T-helper 1 cell (primary cell): ENCODE data around the gene RBPJL.

ENCODE experiments used
- DNase-seq, 5 donors: peaks; one replicate each; pipeline ENCODE4 v3.0.0-alpha.2; 2012 to 2020

RBPJL gene

DNA sequence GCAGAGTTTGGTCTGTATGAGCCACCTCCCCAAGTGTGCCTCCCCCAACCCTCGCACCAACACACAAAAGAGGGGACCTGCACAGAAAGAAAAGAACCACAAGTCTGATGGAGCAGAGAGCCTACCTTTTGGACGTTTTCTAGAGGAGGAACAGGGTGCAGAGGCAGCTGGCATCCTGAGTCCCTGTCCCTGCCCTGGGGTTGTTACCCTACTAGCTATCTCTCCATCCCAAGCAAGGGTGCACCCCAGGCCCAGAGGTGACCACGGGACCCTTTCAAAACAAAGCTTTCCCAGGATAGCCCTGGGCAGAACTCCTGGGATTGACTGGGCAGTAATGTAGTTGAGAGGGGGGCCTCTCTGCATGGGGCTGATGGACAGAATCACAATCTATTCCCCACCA, 11.2 kb downstream of the RBPJL start:
- DNase-seq, result no peak

DNA sequence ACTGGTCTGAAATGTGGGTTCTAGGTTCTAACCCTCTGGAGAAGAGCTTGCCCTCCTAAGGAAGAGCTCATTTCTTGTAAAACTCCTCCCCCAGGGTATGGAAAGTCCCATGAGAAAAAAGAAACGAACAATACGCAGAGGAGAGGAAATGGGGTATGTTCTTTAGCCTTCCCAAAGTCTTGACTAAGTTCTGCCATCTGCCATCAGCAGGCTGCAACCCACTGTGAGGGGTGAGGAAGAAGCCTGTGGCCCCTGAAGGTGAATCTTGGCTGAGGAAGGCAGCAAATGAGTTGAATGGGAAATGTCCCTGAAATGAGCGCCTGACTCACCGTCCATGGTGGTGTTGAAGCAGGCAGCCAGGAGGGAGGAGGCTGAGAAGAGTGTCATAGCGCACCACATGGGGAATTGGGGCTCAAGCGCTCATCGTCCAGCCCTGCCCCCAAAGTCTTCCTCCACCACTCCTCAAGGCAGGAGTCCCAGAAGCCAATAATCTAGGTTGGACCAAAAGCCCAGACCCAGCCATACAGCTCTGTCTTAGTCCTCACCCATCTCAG, 11.8 kb downstream of the RBPJL start:
- peak in 1 of 5 donors; percentile 43 for DNase-seq

DNA sequence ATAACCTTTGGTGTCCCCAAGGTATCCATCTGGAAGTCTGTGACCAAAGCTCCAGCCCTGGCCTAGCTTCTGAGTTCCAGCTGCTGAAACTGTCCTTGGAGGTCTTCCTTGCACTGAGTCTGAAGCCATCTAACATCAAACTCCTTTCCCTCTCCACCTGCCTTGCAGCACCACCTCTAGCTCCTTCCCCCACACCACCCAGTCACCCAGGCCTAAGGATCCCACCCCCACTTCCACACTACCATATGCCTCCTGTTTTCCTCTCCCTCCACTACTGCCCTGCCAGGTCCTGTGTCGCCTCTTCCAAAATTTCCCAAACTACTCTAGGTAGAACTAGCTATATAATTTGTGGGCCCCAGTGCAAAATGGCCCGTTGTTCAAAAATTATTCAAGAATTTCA, 12.3 kb downstream of the RBPJL start:
- DNase-seq, result no peak

DNA sequence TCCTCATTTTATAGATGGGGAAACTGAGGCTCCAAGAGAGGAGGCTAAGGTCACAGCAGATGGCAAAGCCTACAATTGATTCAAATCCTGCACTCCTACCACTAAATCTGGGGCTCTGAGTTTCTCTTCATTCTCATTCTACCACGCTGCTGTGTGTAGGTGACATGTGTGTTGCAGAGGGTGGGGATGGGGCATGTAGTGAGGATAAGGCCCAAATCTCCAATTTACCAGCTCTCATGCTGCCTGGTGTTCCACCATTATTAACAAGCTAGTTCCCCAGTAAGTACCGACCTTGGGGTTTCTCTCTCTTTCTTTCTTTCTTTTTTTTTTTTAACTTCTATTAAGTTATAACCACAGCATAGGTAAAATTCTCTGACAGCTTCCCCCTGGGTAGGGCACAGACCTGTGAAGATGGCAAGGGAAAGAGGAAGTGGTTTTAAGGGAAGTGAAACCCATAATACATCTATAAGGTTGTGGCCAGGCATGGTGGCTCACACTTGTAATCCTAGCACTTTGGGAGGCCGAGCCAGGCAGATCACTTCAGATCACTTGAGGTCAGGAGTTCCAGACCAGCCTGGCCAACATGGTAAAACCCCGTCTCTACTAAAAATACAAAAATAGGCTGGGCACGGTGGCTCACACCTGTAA, 14.4 kb downstream of the RBPJL start:
- DNase-seq, result peak in 1 of 5 donors; percentile 68

DNA sequence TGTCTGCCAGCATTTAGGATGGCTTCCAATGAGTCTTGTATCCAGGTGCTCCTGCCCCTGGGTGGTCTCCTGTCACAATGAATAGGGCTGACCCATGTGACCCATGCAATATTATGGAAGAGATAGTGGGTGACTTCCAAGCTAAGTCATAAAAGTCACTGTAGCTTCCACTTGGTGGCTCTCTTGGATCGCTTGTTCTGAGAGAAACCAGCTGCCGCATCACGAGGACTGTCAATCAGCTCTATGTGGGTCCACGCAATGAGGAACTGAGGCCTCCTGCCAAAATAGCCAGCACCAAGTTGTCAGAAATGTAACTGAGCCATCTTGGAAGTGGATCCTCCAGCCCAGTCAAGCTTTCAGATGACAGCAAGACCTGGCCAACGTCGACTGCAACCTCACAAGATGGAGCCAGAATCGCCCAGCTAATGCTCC, 16.3 kb downstream of the RBPJL start:
- DNase-seq, result no peak

DNA sequence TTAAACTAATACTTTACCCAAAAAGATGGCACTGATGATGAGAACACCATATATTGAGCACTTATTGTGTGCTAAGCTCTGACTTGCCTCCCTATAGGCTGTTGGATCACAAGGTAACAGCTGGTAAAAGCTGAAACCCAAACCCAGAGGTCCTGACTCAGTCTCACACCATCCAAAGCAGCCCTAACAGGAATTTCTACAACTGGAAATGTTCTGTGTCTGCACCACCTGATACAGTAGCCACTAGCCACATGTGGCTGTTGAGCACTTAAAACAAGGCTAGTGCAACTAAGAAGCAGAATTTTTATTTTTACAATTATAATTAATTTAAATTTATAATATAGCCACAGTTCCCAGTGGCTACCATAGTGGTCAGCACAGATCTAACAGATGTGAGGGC, 17.1 kb downstream of the RBPJL start:
- no peak for DNase-seq

DNA sequence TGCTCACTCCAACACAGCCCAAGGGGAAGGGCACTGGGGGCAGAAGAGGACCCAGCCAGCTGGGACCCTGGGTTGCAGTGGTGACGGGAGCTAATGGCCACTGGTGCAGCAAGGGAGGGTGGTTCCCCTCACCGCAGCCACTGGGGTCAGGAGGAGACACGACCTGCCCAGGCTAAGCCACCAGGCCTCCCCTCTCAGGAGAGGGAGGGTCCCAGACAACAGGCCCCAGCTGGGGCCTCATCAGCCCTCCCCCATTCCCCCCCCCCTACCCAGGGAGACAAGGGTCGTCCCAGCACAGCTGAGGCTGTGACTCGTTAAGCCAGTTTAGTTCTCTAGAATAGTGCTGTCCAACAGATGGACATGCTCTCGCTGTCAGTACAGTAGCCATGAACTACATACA, 18.7 kb downstream of the RBPJL start:
- DNase-seq, result no peak

DNA sequence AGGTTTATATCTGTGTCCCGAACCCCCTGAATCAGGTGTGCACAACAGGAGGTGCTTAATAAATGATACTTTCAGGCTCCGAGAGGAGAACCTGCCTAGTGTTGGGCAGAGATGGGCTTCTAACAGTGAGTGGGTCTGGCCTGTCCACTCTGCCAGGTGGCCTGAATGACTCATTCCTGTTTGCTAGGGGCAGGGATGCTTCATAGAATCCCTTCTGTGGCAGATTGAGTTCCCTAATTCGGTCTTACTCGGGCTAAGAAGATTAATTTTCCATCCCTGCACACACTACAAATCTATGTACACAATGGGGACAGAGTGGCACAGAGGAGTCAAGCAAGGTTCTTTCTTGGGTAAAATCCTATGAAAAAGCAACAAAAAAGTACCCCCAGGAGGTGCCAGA, 21.8 kb downstream of the RBPJL start:
- no peak for DNase-seq

DNA sequence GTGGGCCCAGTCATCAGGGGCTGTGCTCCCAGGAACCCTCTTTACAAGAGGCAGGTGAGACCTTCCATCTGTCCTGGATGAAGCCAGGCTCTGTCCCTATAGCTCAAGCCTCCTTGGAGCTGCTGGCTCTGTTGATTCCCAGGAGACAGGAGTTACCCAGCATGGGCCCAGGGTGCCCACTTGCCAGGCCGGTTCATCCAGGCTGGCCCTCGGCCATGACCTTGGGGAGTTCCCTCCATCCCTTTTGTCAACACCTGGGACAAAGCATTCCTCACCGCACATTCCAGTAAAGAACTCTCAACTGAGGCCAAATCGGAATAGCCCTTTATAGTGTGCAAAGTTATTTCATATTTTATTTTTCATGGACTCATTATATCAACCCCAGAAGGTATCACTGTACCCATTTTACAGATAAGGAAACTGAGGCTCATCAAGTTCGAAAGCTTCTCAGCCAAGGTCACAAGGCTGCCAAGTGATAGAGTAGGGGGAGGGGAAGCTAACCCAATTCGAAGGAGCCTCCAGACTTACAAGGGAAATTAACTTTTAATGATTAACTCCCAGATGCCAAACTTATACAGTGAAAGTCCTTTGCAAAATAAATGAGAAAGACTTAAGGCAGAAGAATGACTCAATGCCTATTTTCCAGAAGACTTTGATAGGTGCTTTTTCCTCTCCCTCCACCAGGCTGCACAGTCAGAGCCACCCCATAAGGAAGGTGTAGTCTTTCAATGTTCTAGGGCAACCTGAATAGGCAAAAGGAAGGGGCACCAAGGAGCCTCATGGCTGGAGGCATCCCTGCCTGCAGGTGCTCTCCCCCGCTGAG, 23.1 kb downstream of the RBPJL start:
- no peak for DNase-seq

DNA sequence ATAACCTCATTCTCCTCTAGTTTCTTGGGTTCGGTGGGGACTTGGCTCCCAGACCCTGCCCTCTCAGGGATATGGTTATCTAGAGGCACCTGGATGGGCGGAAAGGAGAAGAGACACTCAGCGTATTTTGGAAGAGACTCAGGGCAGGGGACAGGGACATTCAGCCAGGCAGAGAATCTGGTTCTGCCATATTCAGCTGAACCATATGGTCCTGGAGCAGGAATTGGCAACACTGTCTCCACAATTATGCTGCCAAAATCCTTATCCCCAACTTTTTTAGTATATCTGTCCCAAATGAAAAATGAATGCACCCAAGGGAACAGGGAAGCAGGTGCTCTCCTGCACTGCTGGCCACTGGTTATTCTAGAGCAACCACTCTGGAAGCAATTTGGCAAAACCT, 23.8 kb downstream of the RBPJL start:
- no peak for DNase-seq

DNA sequence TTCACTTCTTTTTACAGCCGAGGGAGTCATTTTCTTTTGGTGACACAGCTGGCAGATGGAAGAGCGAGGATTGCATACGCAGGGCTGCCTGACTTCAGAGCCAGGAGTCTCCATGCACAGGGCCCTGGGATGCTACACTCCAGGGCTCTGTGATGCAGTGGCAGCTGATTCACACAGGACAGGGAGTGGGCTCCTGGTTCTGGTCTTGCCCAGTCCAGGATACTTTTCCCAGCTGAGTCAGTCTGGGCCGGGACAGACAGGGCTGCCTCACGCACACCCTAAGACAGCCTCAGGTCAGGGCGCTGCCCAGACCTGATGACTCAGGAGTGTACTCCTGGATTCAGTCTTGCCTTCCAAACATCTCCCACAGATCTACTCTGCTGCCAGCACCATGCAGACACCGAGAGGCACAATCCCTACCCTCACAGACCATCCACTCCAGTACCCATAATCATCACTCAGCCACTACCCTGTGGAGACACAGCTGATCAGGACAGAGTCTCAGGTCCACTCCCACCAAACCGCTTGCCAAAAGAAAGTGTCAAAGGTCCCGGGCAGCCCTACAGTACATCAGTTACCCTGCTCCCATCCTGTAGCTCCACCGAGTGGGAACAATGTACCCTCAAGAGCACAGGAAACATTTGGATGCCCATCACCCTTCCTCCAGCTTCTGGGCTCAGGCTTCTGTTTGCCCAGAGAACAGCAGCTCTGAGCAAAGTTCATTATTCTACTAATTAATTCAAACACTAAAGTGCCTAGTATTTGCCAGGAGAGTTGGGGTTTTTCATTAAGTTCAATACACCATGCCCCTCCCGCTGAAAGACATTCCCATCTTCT, 30.1 kb downstream of the RBPJL start:
- DNase-seq, result no peak

DNA sequence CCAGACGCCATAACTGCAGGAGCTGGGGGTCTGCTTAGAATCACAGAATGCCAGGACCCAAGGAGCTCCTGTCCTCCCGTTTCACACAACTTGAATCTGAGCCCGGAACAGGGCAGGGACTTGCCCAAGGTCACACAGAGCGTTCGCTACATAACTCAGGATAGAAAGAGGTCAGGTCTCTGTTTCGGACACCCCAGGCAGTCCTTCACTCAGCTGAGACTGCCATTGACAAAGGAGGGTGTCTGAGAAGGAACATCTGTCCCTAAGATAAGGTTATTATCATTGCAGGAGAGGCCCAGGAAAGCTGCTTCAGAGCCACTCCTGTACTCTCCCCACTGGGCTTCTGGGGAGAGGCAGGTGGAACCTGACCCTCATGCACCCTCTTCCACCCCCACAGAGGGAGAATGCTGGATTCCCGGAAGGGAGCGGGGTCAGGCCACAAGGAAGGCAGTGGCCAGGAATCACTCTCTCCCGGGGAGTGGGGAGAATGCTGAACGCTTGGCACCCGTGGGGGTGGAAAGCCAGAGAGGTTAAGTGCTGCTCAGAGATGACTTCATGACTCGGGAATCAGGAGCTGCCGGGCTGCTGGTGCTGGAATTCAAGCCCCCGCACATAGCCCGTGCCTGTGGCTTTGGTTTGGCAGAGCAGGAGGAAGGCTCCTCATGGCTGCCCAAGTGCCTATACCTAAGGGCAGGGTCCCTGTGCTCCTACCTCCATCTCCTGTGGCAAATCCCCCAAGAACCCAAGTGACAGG, 30.9 kb downstream of the RBPJL start:
- no peak for DNase-seq

DNA sequence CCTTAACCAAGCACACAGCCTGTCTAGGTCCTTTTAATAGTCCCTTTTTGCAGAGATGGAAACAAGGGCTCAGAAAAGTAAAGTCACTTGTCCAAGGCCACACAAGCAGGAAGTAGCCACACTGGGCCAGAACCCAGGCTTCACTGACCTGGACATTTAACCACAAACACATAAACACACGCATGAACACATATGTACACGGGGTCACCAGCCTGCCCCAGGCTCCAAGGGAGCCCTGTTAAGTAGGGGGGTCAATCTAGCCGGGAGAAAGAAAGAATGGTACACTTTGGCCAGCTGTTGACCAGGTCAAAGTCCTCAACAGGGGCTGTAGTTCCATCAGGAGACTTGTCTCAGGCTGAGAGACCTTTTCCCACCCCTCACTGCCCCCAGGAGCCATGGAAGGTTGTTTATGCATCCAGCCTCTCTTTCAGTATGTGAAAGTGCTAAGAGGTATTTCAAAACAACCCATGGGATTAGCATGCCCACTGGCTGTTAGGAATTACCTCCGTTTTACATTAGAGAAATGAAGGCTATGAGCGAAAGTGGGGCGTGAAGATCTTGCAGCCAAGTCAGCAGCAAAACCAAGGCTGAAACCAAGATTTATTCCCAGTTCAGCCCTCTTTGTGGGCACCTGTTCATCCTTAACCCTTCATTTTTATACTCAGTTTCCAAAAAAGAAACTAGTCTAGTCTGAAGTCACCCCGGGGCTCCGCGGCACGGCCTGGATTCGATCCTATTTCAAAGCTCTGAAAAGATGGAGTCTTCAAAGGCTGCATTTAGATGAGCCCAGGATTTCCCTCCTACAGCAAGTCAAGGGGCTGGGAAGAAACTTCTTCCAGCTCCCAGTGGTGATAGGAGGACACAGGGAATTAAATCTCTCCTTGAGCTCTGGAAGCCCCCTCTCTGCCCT, 31.7 kb downstream of the RBPJL start:
- DNase-seq, result no peak

DNA sequence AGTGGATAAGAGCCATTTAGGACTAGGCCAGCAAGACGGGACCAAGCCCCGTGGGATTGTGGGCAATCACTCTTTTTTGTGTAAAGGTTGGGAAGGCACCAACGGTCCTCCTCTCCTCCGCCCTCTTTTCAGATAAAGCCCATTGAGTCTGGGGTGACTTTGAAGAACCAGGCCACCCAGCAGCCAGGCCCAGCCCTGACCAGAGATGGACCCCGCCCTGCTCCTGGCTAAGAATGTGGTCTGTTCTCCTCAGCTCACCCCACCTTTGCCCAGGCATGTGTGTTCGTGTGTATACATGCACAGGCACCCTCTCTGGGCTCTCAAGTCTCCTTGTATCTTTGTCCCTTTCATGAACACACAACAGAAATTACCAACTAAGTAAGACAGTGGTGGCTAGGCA, 32.4 kb downstream of the RBPJL start:
- no peak for DNase-seq

DNA sequence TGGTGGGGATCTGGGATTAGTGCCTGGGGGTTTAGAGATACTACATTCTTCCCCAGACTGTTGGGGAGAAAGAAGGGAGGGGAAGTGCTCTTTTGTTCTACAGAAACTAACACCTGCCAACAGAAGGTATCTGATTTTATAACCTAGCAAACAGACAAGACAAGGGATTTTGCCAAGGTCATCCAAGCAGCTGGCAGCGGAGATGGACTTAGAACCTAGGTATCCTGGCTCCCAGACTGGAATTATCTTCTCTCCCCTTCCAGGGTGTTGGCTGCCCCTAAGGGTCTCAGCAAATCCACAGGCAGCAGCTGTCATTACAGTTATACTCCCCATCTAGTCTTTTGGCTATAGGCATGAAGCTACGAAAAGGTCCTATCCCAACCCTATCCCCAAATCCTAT, 33.2 kb downstream of the RBPJL start:
- no peak for DNase-seq

DNA sequence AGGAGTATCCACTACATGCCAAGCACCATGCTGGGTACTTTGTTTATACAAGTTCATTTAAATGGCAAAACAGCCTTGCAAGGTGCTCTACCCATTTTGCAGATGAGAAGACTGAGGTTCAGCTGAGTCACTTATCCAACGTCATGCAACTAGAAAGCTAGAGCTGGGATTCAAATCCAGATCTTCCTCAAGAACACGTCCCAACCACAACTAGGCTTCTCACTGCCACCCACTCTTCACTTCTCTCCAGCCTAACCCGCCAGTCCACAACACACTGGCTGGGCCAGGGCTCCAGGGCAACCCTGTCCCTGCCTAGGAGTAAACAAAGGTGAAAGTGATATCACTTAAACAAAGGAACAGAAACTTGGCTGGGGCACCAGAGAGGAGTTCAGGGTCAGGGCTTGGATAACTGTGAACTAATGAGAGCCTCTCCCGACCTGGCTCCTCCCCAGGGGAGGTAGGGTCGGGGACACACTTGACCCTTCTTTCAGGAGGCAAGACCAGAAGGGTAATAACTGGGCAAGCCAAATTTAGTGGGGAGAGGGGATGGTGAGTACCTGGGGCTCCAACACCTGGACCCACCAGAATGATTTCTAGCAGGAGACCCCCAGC, 33.7 kb downstream of the RBPJL start:
- no peak for DNase-seq

DNA sequence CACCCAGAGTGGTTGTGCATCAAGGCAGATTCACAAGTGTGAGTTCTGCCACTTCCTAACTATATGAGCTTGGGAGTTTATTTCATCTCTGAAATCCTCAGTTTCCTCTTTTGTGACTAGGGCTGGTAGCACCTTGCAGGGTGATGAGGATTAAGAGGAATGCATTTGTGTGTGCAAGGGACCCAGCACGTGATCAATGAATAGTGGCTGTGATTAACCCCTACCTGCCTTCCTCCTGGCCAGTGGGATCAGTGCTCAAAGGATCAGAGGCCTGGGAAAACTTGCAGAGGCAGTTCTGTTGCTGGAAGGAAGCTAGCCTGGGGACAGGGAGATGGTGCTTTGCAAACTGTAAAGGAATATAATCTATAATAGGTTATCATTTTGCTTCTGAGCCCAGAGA, 34.3 kb downstream of the RBPJL start:
- no peak for DNase-seq

DNA sequence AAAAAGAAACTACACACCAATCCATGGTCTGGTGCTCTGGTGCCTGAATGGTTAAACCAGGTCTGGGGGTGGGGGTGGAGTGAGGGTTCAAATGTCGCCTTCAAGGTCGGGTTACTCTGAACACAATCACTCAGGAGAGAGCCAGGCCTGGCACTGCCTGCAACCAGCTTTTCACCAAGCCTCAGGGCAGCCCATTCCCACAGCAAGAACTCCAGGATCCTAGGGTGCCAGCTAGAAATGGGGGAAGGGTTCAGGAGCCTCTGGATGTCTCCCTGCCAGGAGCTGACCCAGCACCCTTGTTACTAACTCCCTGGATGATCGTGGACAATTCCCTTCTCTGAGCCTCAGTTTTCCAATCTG, 34.9 kb downstream of the RBPJL start:
- no peak for DNase-seq

DNA sequence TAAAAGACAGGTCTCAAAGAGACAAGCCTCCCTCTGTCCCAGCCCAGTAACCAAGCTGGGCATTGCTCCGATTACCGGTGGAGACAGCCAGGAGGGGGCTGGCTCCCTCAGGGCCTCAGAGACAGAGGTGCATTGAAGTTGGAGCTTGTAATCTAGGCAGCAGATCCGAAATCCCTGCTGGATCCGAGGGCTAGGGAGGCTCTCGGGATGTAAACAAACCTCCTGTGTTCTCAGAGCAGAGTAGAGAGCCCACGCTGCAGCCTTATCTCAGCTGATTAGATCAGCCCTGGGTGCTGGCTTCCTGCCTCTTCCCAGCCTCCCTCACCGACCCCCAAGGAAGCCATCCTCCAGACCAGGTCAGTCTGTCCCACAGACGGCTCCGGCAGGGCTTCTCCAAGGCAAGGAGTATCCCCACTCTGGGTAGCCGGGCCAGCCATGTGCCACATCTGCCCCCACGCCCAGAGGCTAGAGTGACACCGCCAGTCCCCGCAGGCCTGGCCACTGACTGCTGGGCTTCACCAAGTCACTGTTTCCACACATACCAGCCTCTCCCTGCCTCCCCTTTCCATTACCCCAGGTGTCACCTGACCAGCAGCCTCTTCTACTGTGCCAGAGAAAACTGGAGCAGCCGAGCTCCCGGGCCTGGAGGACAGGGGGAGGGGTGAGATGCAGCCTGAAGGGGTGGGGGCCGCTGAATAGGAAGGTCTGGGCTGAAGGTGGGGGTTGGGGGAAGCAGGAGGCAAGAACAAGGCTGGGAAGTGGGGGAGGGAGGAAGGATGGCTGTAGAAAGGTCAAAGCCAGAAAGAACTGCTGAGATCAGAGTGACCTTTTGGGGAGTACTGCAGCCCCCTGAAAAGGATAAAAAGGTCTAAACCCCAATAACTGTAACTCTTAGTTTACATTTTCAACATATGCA, 35.6 kb downstream of the RBPJL start:
- no peak for DNase-seq
